NCI-H1417 treated with DMSO at 0.1 percent for 48 hours (cell line): ENCODE data around the gene HS3ST5.
"Not testable (repeated sequence)": the region's sequence is repeated elsewhere in the genome, so short reads cannot be mapped to it uniquely, and the experiment has no call there.

Experiments
- DNase-seq: peaks from one replicate; lab custom pipeline; 2025; lab: John Stamatoyannopoulos, UW

The HS3ST5 gene

GRCh38 chr6:114044566-114044965 is 298.3 kb downstream of the HS3ST5 start:
- DNase-seq, result not testable (repeated sequence)

- DNase-seq, result no peak
These were observed 300.4 kb downstream of the HS3ST5 start for GRCh38 chr6:114042267-114043016.

GRCh38 chr6:114040871-114041270 is 302.0 kb downstream of the HS3ST5 start:
- no peak for DNase-seq

- no peak for DNase-seq
These were observed 303.0 kb downstream of the HS3ST5 start for GRCh38 chr6:114039841-114040240.

GRCh38 chr6:114033606-114034005 is 309.2 kb downstream of the HS3ST5 start:
- no peak for DNase-seq

- DNase-seq, result no peak
These were observed 310.1 kb downstream of the HS3ST5 start for GRCh38 chr6:114032721-114033120.

GRCh38 chr6:114030767-114031166 is 312.1 kb downstream of the HS3ST5 start:
- DNase-seq, result no peak

- DNase-seq, result no peak
These were observed 318.1 kb downstream of the HS3ST5 start for GRCh38 chr6:114024746-114025145.

- DNase-seq, result no peak
These were observed 322.6 kb downstream of the HS3ST5 start for GRCh38 chr6:114020196-114020595.

- not testable (repeated sequence) for DNase-seq
These were observed 325.7 kb downstream of the HS3ST5 start for GRCh38 chr6:114017146-114017545.

GRCh38 chr6:114014106-114014505 is 328.7 kb downstream of the HS3ST5 start:
- not testable (repeated sequence) for DNase-seq

- DNase-seq, result not testable (repeated sequence)
These were observed 331.3 kb downstream of the HS3ST5 start for GRCh38 chr6:114011486-114011885.

- DNase-seq, result no peak
These were observed 332.3 kb downstream of the HS3ST5 start for GRCh38 chr6:114010540-114010939.

- no peak for DNase-seq
These were observed 333.6 kb downstream of the HS3ST5 start for GRCh38 chr6:114009192-114009591.

GRCh38 chr6:114008331-114008730 is 334.5 kb downstream of the HS3ST5 start:
- DNase-seq, result no peak

- no peak for DNase-seq
These were observed 335.3 kb downstream of the HS3ST5 start for GRCh38 chr6:114007516-114007915.
